Lower leg skin (tissue), 4 donors: ENCODE measurements around the gene DNAH7. TPM values are rescaled to one million over a fixed set of nuclear protein-coding genes. Genes with fewer than 3 reads are reported as not detected.

Experiments used
- DNase-seq, 2 donors: peaks; one replicate each; pipeline ENCODE4 v3.0.0-alpha.2; 2019; ENCODE audit warnings: low spot score in 2 of 2
- H3K4me3 ChIP-seq: fragments of 200-600 bp; sonication (generic); 2 replicates; pipeline ENCODE4 v1.5.1; 2017; ENCODE audit warnings: mild to moderate bottlenecking, low read depth; ENCODE audit not compliant: poor library complexity, severe bottlenecking
- POLR2A ChIP-seq, 2 donors: fragments of 450-650 bp; IDR thresholded peaks; one replicate each; pipeline ENCODE4 v1.6.1; 2016 to 2017; ENCODE audit warnings: antibody characterized with exemption in 2 of 2, mild to moderate bottlenecking in 1 of 2, moderate library complexity in 1 of 2
- WGBS, 2 donors: methylation state at CpG; one replicate each; pipeline ENCODE4 v1.1.5; 2018; 5-methylcytosine and 5-hydroxymethylcytosine counted together
- intact Hi-C: fragments of 100-400 bp; cut with DNase I; formaldehyde crosslinking; loops from one replicate; pipeline ENCODE4 v1.15.0; 2023; ENCODE audit warnings: low total_unique reads
- total RNA-seq, 4 donors: library from RNA; depleted of rRNA; stranded (reverse); fragments of >200 nt; gene quantifications; one replicate each; pipeline ENCODE4 v1.1.0, GENCODE V29; 2016
- TF ChIP-seq, protein P1 (sequence below), 3 donors: fragments of 450-650 bp; IDR thresholded peaks; one replicate each; pipeline ENCODE4 v1.5.1; 2016; ENCODE audit warnings: antibody characterized with exemption in 3 of 3, mild to moderate bottlenecking in 3 of 3, moderate library complexity in 2 of 3

The DNAH7 gene
- total RNA-seq, 4 donors from 2014 or later = 0.08 to 0.34 (median 0.17) TPM

- WGBS, 2 donors = 65 to 87% methylated on average over 2 of the region's 2 CpGs
- H3K4me3 ChIP-seq = no peak overlapping the region
- DNase-seq = no peak
- intact Hi-C loops = no loop called here
- TF ChIP-seq, protein P1, sequence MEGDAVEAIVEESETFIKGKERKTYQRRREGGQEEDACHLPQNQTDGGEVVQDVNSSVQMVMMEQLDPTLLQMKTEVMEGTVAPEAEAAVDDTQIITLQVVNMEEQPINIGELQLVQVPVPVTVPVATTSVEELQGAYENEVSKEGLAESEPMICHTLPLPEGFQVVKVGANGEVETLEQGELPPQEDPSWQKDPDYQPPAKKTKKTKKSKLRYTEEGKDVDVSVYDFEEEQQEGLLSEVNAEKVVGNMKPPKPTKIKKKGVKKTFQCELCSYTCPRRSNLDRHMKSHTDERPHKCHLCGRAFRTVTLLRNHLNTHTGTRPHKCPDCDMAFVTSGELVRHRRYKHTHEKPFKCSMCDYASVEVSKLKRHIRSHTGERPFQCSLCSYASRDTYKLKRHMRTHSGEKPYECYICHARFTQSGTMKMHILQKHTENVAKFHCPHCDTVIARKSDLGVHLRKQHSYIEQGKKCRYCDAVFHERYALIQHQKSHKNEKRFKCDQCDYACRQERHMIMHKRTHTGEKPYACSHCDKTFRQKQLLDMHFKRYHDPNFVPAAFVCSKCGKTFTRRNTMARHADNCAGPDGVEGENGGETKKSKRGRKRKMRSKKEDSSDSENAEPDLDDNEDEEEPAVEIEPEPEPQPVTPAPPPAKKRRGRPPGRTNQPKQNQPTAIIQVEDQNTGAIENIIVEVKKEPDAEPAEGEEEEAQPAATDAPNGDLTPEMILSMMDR (IDR thresholded peaks at IDR 0.05) = no peak
- no peak for TF ChIP-seq POLR2A (IDR thresholded peaks at IDR 0.05)
Measured at GRCh38 chr2:195891081-195891480, 177.6 kb downstream of the DNAH7 start.

DNA sequence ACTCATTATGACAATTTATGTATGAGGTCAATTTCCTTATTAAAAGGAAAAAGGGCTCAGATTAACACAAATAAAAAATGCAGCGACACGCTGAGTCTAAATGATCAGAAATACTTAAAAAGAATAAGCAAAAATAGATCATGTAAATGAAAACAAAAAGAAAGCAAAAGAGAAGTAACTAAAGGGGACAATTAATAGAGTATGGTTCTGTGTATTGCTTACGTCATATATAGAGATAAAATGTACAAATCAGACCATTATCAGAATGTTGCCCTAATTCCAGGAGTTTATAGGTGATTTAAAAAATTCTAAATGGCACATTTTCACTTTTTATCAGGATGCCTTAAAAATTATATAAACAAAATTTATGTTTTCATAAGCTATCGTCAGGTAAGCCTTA lies 189.5 kb downstream of the DNAH7 start:
- no peak for DNase-seq
- WGBS, 2 donors = 91 to 95% methylated on average over 4 of the region's 4 CpGs
- TF ChIP-seq, protein P1 (IDR thresholded peaks at IDR 0.05) = no peak
- TF ChIP-seq POLR2A (IDR thresholded peaks at IDR 0.05) = no peak
- intact Hi-C loops = no loop called here
- H3K4me3 ChIP-seq = no peak overlapping the region

GRCh38 chr2:195871326-195871725 lies 197.3 kb downstream of the DNAH7 start:
- intact Hi-C loops = no loop called here
- H3K4me3 ChIP-seq = no peak overlapping the region
- WGBS, 2 donors = 81 to 96% methylated on average over 4 of the region's 4 CpGs
- no peak for DNase-seq
- TF ChIP-seq, protein P1 (IDR thresholded peaks at IDR 0.05) = no peak
- no peak for TF ChIP-seq POLR2A (IDR thresholded peaks at IDR 0.05)

GRCh38 chr2:195864316-195864715 lies 204.3 kb downstream of the DNAH7 start:
- no peak for DNase-seq
- WGBS, 2 donors = 94 to 96% methylated on average over 6 of the region's 6 CpGs
- intact Hi-C loops = no loop called here
- TF ChIP-seq POLR2A (IDR thresholded peaks at IDR 0.05) = no peak
- TF ChIP-seq, protein P1 (IDR thresholded peaks at IDR 0.05) = no peak
- H3K4me3 ChIP-seq = no peak overlapping the region

DNA sequence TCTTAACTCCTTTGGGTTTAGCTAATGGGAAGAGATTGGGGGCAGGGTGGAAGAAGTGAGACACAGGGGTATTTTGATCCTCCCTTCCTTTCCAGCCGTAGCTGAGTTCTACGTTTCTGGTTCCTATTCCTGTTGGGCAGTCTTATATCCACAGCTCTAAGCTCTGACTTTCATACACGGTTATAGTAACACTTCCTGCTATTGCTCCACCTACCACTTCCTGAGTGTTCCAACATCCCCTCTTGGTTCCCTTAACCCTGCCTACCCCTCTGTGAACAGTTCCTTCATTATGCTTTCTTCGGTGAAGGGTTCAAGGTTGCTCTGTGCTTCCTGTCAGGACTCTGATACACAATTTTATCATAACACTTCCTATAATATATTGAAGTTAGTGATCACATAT lies 205.1 kb downstream of the DNAH7 start:
- DNase-seq = no peak
- 50 to 62% methylated on average over 4 of the region's 4 CpGs for WGBS, 2 donors
- no peak overlapping the region for H3K4me3 ChIP-seq
- TF ChIP-seq, protein P1 (IDR thresholded peaks at IDR 0.05) = no peak
- no peak for TF ChIP-seq POLR2A (IDR thresholded peaks at IDR 0.05)
- intact Hi-C loops = no loop called here

DNA sequence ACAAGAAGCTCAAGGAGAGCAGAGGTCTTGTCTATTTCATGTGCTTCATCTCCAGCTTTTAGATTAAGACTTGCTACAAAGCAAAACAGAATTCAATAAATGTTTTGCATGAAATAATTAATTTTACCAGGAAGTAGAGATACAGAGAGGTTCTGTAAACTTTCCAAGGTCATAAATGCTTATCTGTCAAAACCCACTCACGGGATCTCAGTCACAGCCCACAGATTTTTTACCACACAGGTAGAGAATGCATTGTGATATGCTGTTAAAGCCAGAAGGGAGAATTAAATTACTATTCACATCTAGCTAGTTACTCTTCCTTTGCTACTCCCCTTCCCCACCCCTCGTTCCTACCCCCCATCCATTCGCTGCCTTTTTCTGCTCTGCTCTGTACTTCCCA lies 205.5 kb downstream of the DNAH7 start:
- WGBS, 2 donors = 82 to 84% methylated on average over 3 of the region's 3 CpGs
- TF ChIP-seq POLR2A (IDR thresholded peaks at IDR 0.05) = no peak
- TF ChIP-seq, protein P1 (IDR thresholded peaks at IDR 0.05) = no peak
- intact Hi-C loops = no loop called here
- no peak overlapping the region for H3K4me3 ChIP-seq
- no peak for DNase-seq
